ENCODE measurements around the gene NUP43.
"Not testable (repeated sequence)": the region's sequence is repeated elsewhere in the genome, so short reads cannot be mapped to it uniquely, and the experiment has no call there.

Gene NUP43

DNA sequence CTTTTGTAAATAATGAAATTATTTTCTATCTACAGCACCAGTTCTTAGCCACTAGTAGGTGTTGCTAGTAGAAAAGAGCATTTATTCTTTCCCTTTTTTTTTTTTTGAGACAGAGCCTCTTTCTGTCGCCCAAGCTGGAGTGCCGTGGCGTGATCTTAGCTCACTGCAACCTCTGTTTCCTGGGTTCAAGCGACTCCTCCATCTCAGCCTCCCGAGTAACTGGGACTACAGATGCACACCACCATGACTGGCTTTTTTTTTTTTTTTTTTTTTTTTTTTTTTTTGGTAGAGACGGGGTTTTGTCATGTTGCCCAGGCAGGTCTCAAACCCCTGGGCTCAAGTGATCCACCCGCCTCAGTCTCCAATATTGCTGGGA, 9.9 kb upstream of the NUP43 start:
- Histone ChIP-seq H3K4me2 (ENCODE audit: low read depth, low read length, poor library complexity, severe bottlenecking) (peak overlapping the region; percentile 95), H3K4me1 (ENCODE audit: insufficient read depth, low read length, poor library complexity, severe bottlenecking) (peaks cover 33% of the 10 kb centered on the region), H3K9me3 (ENCODE audit: insufficient read depth, low read depth, low read length) (no peaks in the 10 kb centered on the region), H3K9me2 (replicated peaks; ENCODE audit: low read depth, low read length) (no peaks in the 10 kb centered on the region), H2AFZ (ENCODE audit: low read length) (no peak overlapping the region), H3K27me3 (ENCODE audit: insufficient read depth, low read length, poor library complexity, severe bottlenecking) (no peaks in the 10 kb centered on the region), H3K9ac (ENCODE audit: low read depth, low read length, poor library complexity, severe bottlenecking) (no peak overlapping the region), H4K20me1 (ENCODE audit: insufficient read depth, low read length, poor library complexity, severe bottlenecking) (peaks cover 80% of the 10 kb centered on the region), H3K4me3 (ENCODE audit: low read length, poor library complexity, severe bottlenecking) (no peak overlapping the region), H3K79me2 (ENCODE audit: insufficient read depth, low read length) (peaks cover 96% of the 10 kb centered on the region), H3K36me3 (ENCODE audit: insufficient read depth, low read length) (peaks cover 13% of the 10 kb centered on the region; the same call in 1 of the 2 replicates), H3F3A (ENCODE audit: low read depth) (no peaks in the 10 kb centered on the region)
- TF ChIP-seq CTCF (conservative IDR thresholded peaks at IDR 0.05; ENCODE audit: low read length): no peak
- TF ChIP-seq EZH2phosphoT487 (IDR thresholded peaks at IDR 0.05; ENCODE audit: borderline replicate concordance): no peak

- peaks cover 98% of the 10 kb centered on the region for H3K79me2 ChIP-seq (ENCODE audit: insufficient read depth, low read length)
- H3K4me3 ChIP-seq (ENCODE audit: low read length, poor library complexity, severe bottlenecking): peak overlapping the region; percentile 35
- peak overlapping the region; percentile 95 for H3K4me2 ChIP-seq (ENCODE audit: low read depth, low read length, poor library complexity, severe bottlenecking)
Measured at GRCh38 chr6:149755300-149756260, 9.3 kb upstream of the NUP43 start.

DNA sequence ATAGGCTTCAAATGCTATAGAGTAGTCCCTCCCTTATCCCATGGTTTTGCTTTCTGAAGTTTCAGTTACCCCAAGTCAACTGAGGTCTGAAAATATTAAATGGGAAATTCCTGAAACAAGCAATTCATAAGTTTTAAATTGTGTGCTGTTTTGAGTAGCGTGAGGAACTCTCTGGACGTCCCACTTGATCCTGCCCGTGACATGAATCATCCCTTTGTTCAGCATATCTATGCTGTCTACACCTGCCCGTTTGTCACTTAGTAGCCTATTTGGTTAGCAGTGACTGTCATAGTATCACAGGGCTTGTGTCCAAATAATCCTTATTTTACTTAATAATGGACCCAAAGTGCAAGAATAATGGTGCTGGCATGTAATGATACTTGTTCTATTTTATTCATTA, 8.2 kb upstream of the NUP43 start:
- H3F3A ChIP-seq (ENCODE audit: low read depth): peaks cover 4% of the 10 kb centered on the region; the same call in 1 of the 2 replicates
- H3K79me2 ChIP-seq (ENCODE audit: insufficient read depth, low read length): peaks cover 97% of the 10 kb centered on the region
- H3K36me3 ChIP-seq (ENCODE audit: insufficient read depth, low read length): peaks cover 1% of the 10 kb centered on the region; the same call in 1 of the 2 replicates
- no peak for TF ChIP-seq CTCF (conservative IDR thresholded peaks at IDR 0.05; ENCODE audit: low read length)
- TF ChIP-seq EZH2phosphoT487 (IDR thresholded peaks at IDR 0.05; ENCODE audit: borderline replicate concordance): no peak
- H2AFZ ChIP-seq (ENCODE audit: low read length): no peak overlapping the region
- H3K9me3 ChIP-seq (ENCODE audit: insufficient read depth, low read depth, low read length): no peaks in the 10 kb centered on the region
- H3K4me3 ChIP-seq (ENCODE audit: low read length, poor library complexity, severe bottlenecking): peak overlapping the region; percentile 99
- H4K20me1 ChIP-seq (ENCODE audit: insufficient read depth, low read length, poor library complexity, severe bottlenecking): peaks cover 86% of the 10 kb centered on the region
- peaks cover 26% of the 10 kb centered on the region for H3K4me1 ChIP-seq (ENCODE audit: insufficient read depth, low read length, poor library complexity, severe bottlenecking)
- H3K27me3 ChIP-seq (ENCODE audit: insufficient read depth, low read length, poor library complexity, severe bottlenecking): no peaks in the 10 kb centered on the region
- peak overlapping the region; percentile 95 for H3K4me2 ChIP-seq (ENCODE audit: low read depth, low read length, poor library complexity, severe bottlenecking)
- no peaks in the 10 kb centered on the region for H3K9me2 ChIP-seq (replicated peaks; ENCODE audit: low read depth, low read length)
- H3K9ac ChIP-seq (ENCODE audit: low read depth, low read length, poor library complexity, severe bottlenecking): no peak overlapping the region

More at GRCh38 chr6:149755300-149756260, 9.3 kb upstream of the NUP43 start:
- Histone ChIP-seq H3K4me1 (ENCODE audit: insufficient read depth, low read length, poor library complexity, severe bottlenecking) (peaks cover 31% of the 10 kb centered on the region), H3K9me3 (ENCODE audit: insufficient read depth, low read depth, low read length) (no peaks in the 10 kb centered on the region), H4K20me1 (ENCODE audit: insufficient read depth, low read length, poor library complexity, severe bottlenecking) (peaks cover 83% of the 10 kb centered on the region), H3F3A (ENCODE audit: low read depth) (no peaks in the 10 kb centered on the region), H3K36me3 (ENCODE audit: insufficient read depth, low read length) (peaks cover 12% of the 10 kb centered on the region; the same call in 1 of the 2 replicates), H3K9me2 (replicated peaks; ENCODE audit: low read depth, low read length) (no peaks in the 10 kb centered on the region), H3K9ac (ENCODE audit: low read depth, low read length, poor library complexity, severe bottlenecking) (no peak overlapping the region), H2AFZ (ENCODE audit: low read length) (no peak overlapping the region), H3K27me3 (ENCODE audit: insufficient read depth, low read length, poor library complexity, severe bottlenecking) (no peaks in the 10 kb centered on the region)
- TF ChIP-seq EZH2phosphoT487 (IDR thresholded peaks at IDR 0.05; ENCODE audit: borderline replicate concordance): no peak
- TF ChIP-seq CTCF (conservative IDR thresholded peaks at IDR 0.05; ENCODE audit: low read length): no peak

DNA sequence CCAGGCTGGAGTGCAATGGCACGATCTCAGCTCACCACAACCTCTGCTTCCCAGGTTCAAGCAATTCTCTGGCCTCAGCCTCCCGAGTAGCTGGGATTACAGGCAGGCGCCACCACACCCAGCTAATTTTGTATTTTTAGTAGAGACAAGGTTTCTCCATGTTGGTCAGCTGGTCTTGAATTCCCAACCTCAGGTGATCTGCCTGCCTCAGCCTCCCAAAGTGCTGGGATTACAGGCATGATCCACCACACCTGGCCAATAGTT, 7.0 kb upstream of the NUP43 start:
- not testable (repeated sequence) for H3K9ac ChIP-seq (ENCODE audit: low read depth, low read length, poor library complexity, severe bottlenecking); H3K36me3 ChIP-seq (ENCODE audit: insufficient read depth, low read length); H3K9me3 ChIP-seq (ENCODE audit: insufficient read depth, low read depth, low read length); H3K9me2 ChIP-seq (replicated peaks; ENCODE audit: low read depth, low read length); H3F3A ChIP-seq (ENCODE audit: low read depth); H2AFZ ChIP-seq (ENCODE audit: low read length); H3K27me3 ChIP-seq (ENCODE audit: insufficient read depth, low read length, poor library complexity, severe bottlenecking)
- H3K4me3 ChIP-seq (ENCODE audit: low read length, poor library complexity, severe bottlenecking): peak overlapping the region; percentile 99
- H3K4me2 ChIP-seq (ENCODE audit: low read depth, low read length, poor library complexity, severe bottlenecking): peak overlapping the region; percentile 95
- H3K4me1 ChIP-seq (ENCODE audit: insufficient read depth, low read length, poor library complexity, severe bottlenecking): peaks cover 28% of the 10 kb centered on the region
- peaks cover 84% of the 10 kb centered on the region for H3K79me2 ChIP-seq (ENCODE audit: insufficient read depth, low read length)
- peaks cover 79% of the 10 kb centered on the region for H4K20me1 ChIP-seq (ENCODE audit: insufficient read depth, low read length, poor library complexity, severe bottlenecking)
